Measurements from ENCODE around the gene KCNG2. TPM values are rescaled to one million over a fixed set of nuclear protein-coding genes. Genes with fewer than 3 reads are reported as not detected.

Gene KCNG2
- polyA plus RNA-seq, 1 of the 3 experiments (the other 2 are of a cell fraction): not detected

GRCh38 chr18:79935098-79935480, 137.4 kb downstream of the KCNG2 start (continued):
- TF ChIP-seq CHD2 (IDR thresholded peaks at IDR 0.05; ENCODE audit: low read length, partially characterized antibody): no peak
- no peak for TF ChIP-seq YY1 (IDR thresholded peaks at IDR 0.05; ENCODE audit: low read depth)
- no peak for TF ChIP-seq RFX5 (IDR thresholded peaks at IDR 0.05; ENCODE audit: low read length)
- no peak for TF ChIP-seq TAF1 (IDR thresholded peaks at IDR 0.05; ENCODE audit: borderline replicate concordance, low read depth, low read length)
- TF ChIP-seq TEAD4 (IDR thresholded peaks at IDR 0.05; ENCODE audit: borderline replicate concordance, insufficient read depth): no peak
- TF ChIP-seq FOSL2 (IDR thresholded peaks at IDR 0.05; ENCODE audit: borderline replicate concordance, low read depth): no peak

GRCh38 chr18:79935499-79935898, 137.8 kb downstream of the KCNG2 start:
- no peak for DNase-seq
- Histone ChIP-seq H3K9ac (no peak overlapping the region), H3K4me3 (ENCODE audit: low read depth in 2 of 2, low read length in 1 of 2) (no peak overlapping the region), H3K36me3 (replicated peaks in 1 of 2; ENCODE audit: control insufficient read depth in 1 of 2, insufficient read depth in 2 of 2, low read length in 1 of 2) (peaks cover 2 to 35% of the 10 kb centered on the region in 2 experiments), H3K4me2 (no peak overlapping the region), H3K9me3 (peaks cover 26% of the 10 kb centered on the region), H3F3A (replicated peaks; ENCODE audit: insufficient read depth) (peaks cover 3% of the 10 kb centered on the region), H3K79me2 (ENCODE audit: insufficient read depth) (peaks cover 52% of the 10 kb centered on the region; the same call in 1 of the 2 replicates), H3K4me1 (ENCODE audit: control insufficient read depth in 1 of 2, insufficient read depth in 2 of 2, low read depth in 1 of 2, low read length in 1 of 2) (no peaks in the 10 kb centered on the region), H3K27me3 (ENCODE audit: insufficient read depth) (no peaks in the 10 kb centered on the region), H4K20me1 (ENCODE audit: insufficient read depth) (no peaks in the 10 kb centered on the region), H3K9me2 (no peaks in the 10 kb centered on the region), H3K27ac (ENCODE audit: low read depth in 2 of 2, low read length in 1 of 2) (no peak overlapping the region), H2AFZ (ENCODE audit: low read depth) (no peak overlapping the region)
- POLR2A ChIA-PET: no interaction called here
- TF ChIP-seq MXI1 (IDR thresholded peaks at IDR 0.05; ENCODE audit: low read depth, low read length): no peak
- no peak for TF ChIP-seq FOSL2 (IDR thresholded peaks at IDR 0.05; ENCODE audit: borderline replicate concordance, low read depth)
- TF ChIP-seq, protein P1, sequence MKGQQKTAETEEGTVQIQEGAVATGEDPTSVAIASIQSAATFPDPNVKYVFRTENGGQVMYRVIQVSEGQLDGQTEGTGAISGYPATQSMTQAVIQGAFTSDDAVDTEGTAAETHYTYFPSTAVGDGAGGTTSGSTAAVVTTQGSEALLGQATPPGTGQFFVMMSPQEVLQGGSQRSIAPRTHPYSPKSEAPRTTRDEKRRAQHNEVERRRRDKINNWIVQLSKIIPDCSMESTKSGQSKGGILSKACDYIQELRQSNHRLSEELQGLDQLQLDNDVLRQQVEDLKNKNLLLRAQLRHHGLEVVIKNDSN (IDR thresholded peaks at IDR 0.05; ENCODE audit: borderline replicate concordance, low read depth): no peak
- TF ChIP-seq EP300 (IDR thresholded peaks at IDR 0.05; ENCODE audit: borderline replicate concordance in 1 of 2, low read depth in 1 of 2, low read length in 1 of 2): no peak
- TF ChIP-seq RAD21 (IDR thresholded peaks at IDR 0.05; ENCODE audit: low read length): no peak
- TF ChIP-seq YY1 (IDR thresholded peaks at IDR 0.05; ENCODE audit: low read depth): no peak
- no peak for TF ChIP-seq MEF2A (IDR thresholded peaks at IDR 0.05; ENCODE audit: borderline replicate concordance, low read depth)
- WGBS (ENCODE audit: low lambda C conversion rate): 93% methylated on average over 3 of the region's 3 CpGs
- CTCF ChIA-PET: no interaction called here

DNA sequence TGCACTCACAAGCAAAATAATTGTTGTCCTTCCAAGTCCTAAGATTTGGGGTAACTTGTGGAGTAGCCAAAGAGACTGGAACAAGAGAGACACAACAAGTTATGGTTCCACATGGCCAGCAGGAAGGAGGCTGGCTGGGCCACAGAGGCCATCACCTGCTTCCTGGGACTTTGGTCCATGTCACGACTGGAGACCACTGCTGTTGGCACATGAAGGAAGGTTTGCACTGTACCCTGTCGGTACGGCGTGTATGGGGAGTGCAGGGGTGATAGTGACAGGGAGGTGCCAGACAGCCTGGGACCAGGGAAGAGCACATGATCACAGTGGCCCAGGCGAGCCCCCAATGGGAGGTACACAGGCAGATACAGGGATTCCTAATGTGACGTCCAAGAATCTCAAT, 138.2 kb downstream of the KCNG2 start:
- H3K4me2 ChIP-seq: no peak overlapping the region
- ChIA-PET CTCF (no interaction called here), POLR2A (no interaction called here)
- no peaks in the 10 kb centered on the region for H3K9me2 ChIP-seq
- H4K20me1 ChIP-seq (ENCODE audit: insufficient read depth): no peaks in the 10 kb centered on the region
- no peaks in the 10 kb centered on the region for H3F3A ChIP-seq (replicated peaks; ENCODE audit: insufficient read depth)
- no peak overlapping the region for H3K27ac ChIP-seq (ENCODE audit: low read depth in 2 of 2, low read length in 1 of 2)
- H2AFZ ChIP-seq (ENCODE audit: low read depth): no peak overlapping the region
- peaks cover 22% of the 10 kb centered on the region; the same call in 1 of the 2 replicates for H3K9me3 ChIP-seq
- no peak overlapping the region for H3K4me3 ChIP-seq (ENCODE audit: low read depth in 2 of 2, low read length in 1 of 2)
- no peaks in the 10 kb centered on the region for H3K27me3 ChIP-seq (ENCODE audit: insufficient read depth)
- H3K79me2 ChIP-seq (ENCODE audit: insufficient read depth): peaks cover 52% of the 10 kb centered on the region; the same call in 1 of the 2 replicates
- H3K4me1 ChIP-seq (ENCODE audit: control insufficient read depth in 1 of 2, insufficient read depth in 2 of 2, low read depth in 1 of 2, low read length in 1 of 2): no peaks in the 10 kb centered on the region
- 91% methylated on average over 6 of the region's 6 CpGs for WGBS (ENCODE audit: low lambda C conversion rate)
- H3K9ac ChIP-seq: no peak overlapping the region
- TF ChIP-seq, protein P2, sequence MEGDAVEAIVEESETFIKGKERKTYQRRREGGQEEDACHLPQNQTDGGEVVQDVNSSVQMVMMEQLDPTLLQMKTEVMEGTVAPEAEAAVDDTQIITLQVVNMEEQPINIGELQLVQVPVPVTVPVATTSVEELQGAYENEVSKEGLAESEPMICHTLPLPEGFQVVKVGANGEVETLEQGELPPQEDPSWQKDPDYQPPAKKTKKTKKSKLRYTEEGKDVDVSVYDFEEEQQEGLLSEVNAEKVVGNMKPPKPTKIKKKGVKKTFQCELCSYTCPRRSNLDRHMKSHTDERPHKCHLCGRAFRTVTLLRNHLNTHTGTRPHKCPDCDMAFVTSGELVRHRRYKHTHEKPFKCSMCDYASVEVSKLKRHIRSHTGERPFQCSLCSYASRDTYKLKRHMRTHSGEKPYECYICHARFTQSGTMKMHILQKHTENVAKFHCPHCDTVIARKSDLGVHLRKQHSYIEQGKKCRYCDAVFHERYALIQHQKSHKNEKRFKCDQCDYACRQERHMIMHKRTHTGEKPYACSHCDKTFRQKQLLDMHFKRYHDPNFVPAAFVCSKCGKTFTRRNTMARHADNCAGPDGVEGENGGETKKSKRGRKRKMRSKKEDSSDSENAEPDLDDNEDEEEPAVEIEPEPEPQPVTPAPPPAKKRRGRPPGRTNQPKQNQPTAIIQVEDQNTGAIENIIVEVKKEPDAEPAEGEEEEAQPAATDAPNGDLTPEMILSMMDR (IDR thresholded peaks at IDR 0.05): no peak
- no peak for TF ChIP-seq NRF1 (IDR thresholded peaks at IDR 0.05; ENCODE audit: low read depth, low read length)
- TF ChIP-seq, protein P1 (IDR thresholded peaks at IDR 0.05; ENCODE audit: borderline replicate concordance, low read depth): no peak
- TF ChIP-seq CHD2 (IDR thresholded peaks at IDR 0.05; ENCODE audit: low read length, partially characterized antibody): no peak
- no peak for TF ChIP-seq EZH2phosphoT487 (IDR thresholded peaks at IDR 0.05; ENCODE audit: borderline replicate concordance, low read depth)
- TF ChIP-seq FOSL2 (IDR thresholded peaks at IDR 0.05; ENCODE audit: borderline replicate concordance, low read depth): no peak
- H3K36me3 ChIP-seq (replicated peaks in 1 of 2; ENCODE audit: control insufficient read depth in 1 of 2, insufficient read depth in 2 of 2, low read length in 1 of 2): peaks cover 2 to 35% of the 10 kb centered on the region in 2 experiments
- DNase-seq: no peak

All from SK-N-SH (cell line).